GM23338 (cell line): ENCODE data around the gene MLLT3. TPM values are rescaled to one million over a fixed set of nuclear protein-coding genes. Genes with fewer than 3 reads are reported as not detected.

Experiments
- ATAC-seq: fragments of 200-7000 bp; cut with Tn5 transposase; 3 replicates; pipeline ENCODE4 v1.9.1; 2020
- DNase-seq: peaks from one replicate; pipeline ENCODE4 v3.0.0-alpha.2; 2015; ENCODE audit warnings: low spot score
- H2AFZ ChIP-seq: fragments of 200-600 bp; sonication (generic); 2 replicates; pipeline ENCODE4 v1.8.0; 2016; ENCODE audit warnings: antibody characterized with exemption, mild to moderate bottlenecking, moderate library complexity
- H3F3A ChIP-seq: fragments of 200-600 bp; sonication (generic); replicated peaks from 2 replicates; pipeline ENCODE4 v1.8.0; 2017; ENCODE audit warnings: antibody characterized with exemption, mixed run types, low read depth
- H3K27ac ChIP-seq: fragments of 200-600 bp; sonication (generic); 2 replicates; pipeline ENCODE4 v1.6.1; 2016; ENCODE audit warnings: low read depth
- H3K27me3 ChIP-seq: fragments of 200-600 bp; sonication (generic); 2 replicates; pipeline ENCODE4 v1.8.0; 2016; ENCODE audit warnings: mild to moderate bottlenecking, mixed run types, moderate library complexity; ENCODE audit not compliant: insufficient read depth
- H3K36me3 ChIP-seq: fragments of 200-600 bp; sonication (generic); 2 replicates; pipeline ENCODE4 v1.8.0; 2016; ENCODE audit warnings: mild to moderate bottlenecking; ENCODE audit not compliant: insufficient read depth
- H3K4me1 ChIP-seq: fragments of 200-600 bp; sonication (generic); 2 replicates; pipeline ENCODE4 v1.8.0; 2016; ENCODE audit warnings: mild to moderate bottlenecking, moderate library complexity; ENCODE audit not compliant: insufficient read depth
- H3K4me2 ChIP-seq: fragments of 200-600 bp; sonication (generic); 2 replicates; pipeline ENCODE4 v1.7.1; 2017; ENCODE audit warnings: mixed run types
- H3K4me3 ChIP-seq: fragments of 200-600 bp; sonication (generic); 2 replicates; pipeline ENCODE4 v1.6.1; 2016; ENCODE audit warnings: mixed run types
- H3K79me2 ChIP-seq: fragments of 200-600 bp; sonication (generic); replicated peaks from 2 replicates; pipeline ENCODE4 v1.8.0; 2017; ENCODE audit warnings: mild to moderate bottlenecking; ENCODE audit not compliant: insufficient read depth
- H3K9me2 ChIP-seq: fragments of 200-600 bp; sonication (generic); 2 replicates; pipeline ENCODE4 v1.8.0; 2017; ENCODE audit not compliant: insufficient read depth
- H4K20me1 ChIP-seq: fragments of 200-600 bp; sonication (generic); replicated peaks from 2 replicates; pipeline ENCODE4 v1.8.0; 2017; ENCODE audit warnings: mild to moderate bottlenecking; ENCODE audit not compliant: insufficient read depth
- H3K27ac Mint-ChIP-seq: 2 replicates; pipeline ENCODE4 v1.8.0; 2020; ENCODE audit warnings: inconsistent platforms, mild to moderate bottlenecking, moderate library complexity, mixed read lengths
- H3K27me3 Mint-ChIP-seq: 3 replicates; pipeline ENCODE4 v1.8.0; 2022; ENCODE audit warnings: low read depth, mild to moderate bottlenecking, moderate library complexity, mixed read lengths, inconsistent platforms; ENCODE audit not compliant: insufficient read depth, poor library complexity
- H3K36me3 Mint-ChIP-seq: 3 replicates; pipeline ENCODE4 v1.8.0; 2021; ENCODE audit warnings: low read depth, mild to moderate bottlenecking, inconsistent platforms, moderate library complexity, mixed read lengths
- H3K4me1 Mint-ChIP-seq: 3 replicates; pipeline ENCODE4 v1.8.0; 2020; ENCODE audit warnings: mild to moderate bottlenecking, inconsistent platforms, mixed read lengths
- H3K4me3 Mint-ChIP-seq: 3 replicates; pipeline ENCODE4 v1.8.0; 2021; ENCODE audit warnings: moderate library complexity, mild to moderate bottlenecking, inconsistent platforms, mixed read lengths
- H3K9me3 Mint-ChIP-seq: 3 replicates; pipeline ENCODE4 v1.8.0; 2020; ENCODE audit warnings: moderate library complexity, mild to moderate bottlenecking, inconsistent platforms, mixed read lengths
- CREB1 ChIP-seq: fragments of 250-450 bp; sonication (Bioruptor Pico); IDR thresholded peaks from 2 replicates; pipeline ENCODE4 v1.5.0; 2020; ENCODE audit warnings: low read depth, mild to moderate bottlenecking, moderate library complexity
- EZH2 ChIP-seq: fragments of 200-600 bp; sonication (generic); IDR thresholded peaks from one replicate; pipeline ENCODE4 v1.8.0; 2017; ENCODE audit warnings: antibody characterized with exemption, mild to moderate bottlenecking, low read depth; ENCODE audit not compliant: unreplicated experiment
- EZH2phosphoT487 ChIP-seq: fragments of 200-600 bp; sonication (generic); IDR thresholded peaks from one replicate; pipeline ENCODE4 v1.8.1; 2018; ENCODE audit warnings: antibody characterized with exemption; ENCODE audit not compliant: unreplicated experiment
- NANOG ChIP-seq: IDR thresholded peaks from 2 replicates; pipeline ENCODE4 v1.6.1; 2016; ENCODE audit warnings: antibody characterized with exemption, borderline replicate concordance
- STAT1 ChIP-seq: IDR thresholded peaks from one replicate; pipeline ENCODE4 v1.6.1; 2016; ENCODE audit warnings: antibody characterized with exemption; ENCODE audit not compliant: unreplicated experiment
- ZNF114 ChIP-seq: fragments of 250-450 bp; sonication (Bioruptor Pico); IDR thresholded peaks from 2 replicates; pipeline ENCODE4 v1.5.0; 2020; ENCODE audit warnings: mild to moderate bottlenecking, moderate library complexity
- ZNF331 ChIP-seq: fragments of 250-450 bp; sonication (Bioruptor Pico); IDR thresholded peaks from 2 replicates; pipeline ENCODE4 v1.5.0; 2020; ENCODE audit warnings: low read depth, mild to moderate bottlenecking, moderate library complexity
- polyA plus RNA-seq: library from polyadenylated mRNA; unstranded; fragments of >200 nt; fragmentation: Nextera tagmentation; extraction: Ambion mirVana; gene quantifications from 2 replicates; pipeline ENCODE4 v1.2.1, GENCODE V29; 2016
- total RNA-seq: library from RNA; depleted of rRNA; stranded (reverse); fragments of >200 nt; shearing (Covaris generic); gene quantifications from 2 replicates; pipeline ENCODE4 v1.2.3, GENCODE V29; 2014
- TF ChIP-seq, protein P1 (sequence below): IDR thresholded peaks from one replicate; pipeline ENCODE4 v1.6.1; 2018; ENCODE audit warnings: antibody characterized with exemption; ENCODE audit not compliant: unreplicated experiment

Gene MLLT3
- total and polyA plus RNA-seq, 2 experiments from 2014 or later, result 7.5 to 9.5 TPM

GRCh38 chr9:20305452-20305851 lies 316.8 kb downstream of the MLLT3 start:
- no peak overlapping the region for H3K27ac Mint-ChIP-seq
- Histone ChIP-seq H3K4me1 (peaks cover 69% of the 10 kb centered on the region), H3K27ac (no peak overlapping the region), H3F3A (no peaks in the 10 kb centered on the region), H4K20me1 (no peaks in the 10 kb centered on the region), H2AFZ (no peak overlapping the region), H3K4me2 (no peak overlapping the region), H3K79me2 (no peaks in the 10 kb centered on the region), H3K9me2 (peaks cover 10% of the 10 kb centered on the region; the same call in 1 of the 2 replicates), H3K4me3 (no peak overlapping the region), H3K27me3 (no peaks in the 10 kb centered on the region), H3K36me3 (no peaks in the 10 kb centered on the region)
- H3K9me3 Mint-ChIP-seq, result peaks cover 14% of the 10 kb centered on the region; the same call in 2 of the 3 replicates
- peaks cover 15% of the 10 kb centered on the region for H3K36me3 Mint-ChIP-seq
- TF ChIP-seq ZNF331 (CRISPR knock-in tag) (no peak), EZH2phosphoT487 (no peak), ZNF114 (CRISPR knock-in tag) (no peak), CREB1 (CRISPR knock-in tag) (no peak)
- DNase-seq (no peak), ATAC-seq (no peak)
- no peak overlapping the region for H3K4me3 Mint-ChIP-seq
- H3K4me1 Mint-ChIP-seq, result peaks cover 61% of the 10 kb centered on the region
- no peaks in the 10 kb centered on the region for H3K27me3 Mint-ChIP-seq

- no peaks in the 10 kb centered on the region for H3F3A ChIP-seq
- no peaks in the 10 kb centered on the region for H3K79me2 ChIP-seq
- DNase-seq (peak; percentile 30), ATAC-seq (peak; percentile 60)
- Mint-ChIP-seq H3K4me1 (peaks cover 63% of the 10 kb centered on the region), H3K27me3 (no peaks in the 10 kb centered on the region), H3K4me3 (no peak overlapping the region), H3K27ac (peak overlapping the region; percentile 68; the same call in 1 of the 2 replicates), H3K9me3 (peaks cover 14% of the 10 kb centered on the region; the same call in 2 of the 3 replicates), H3K36me3 (peaks cover 19% of the 10 kb centered on the region)
- no peaks in the 10 kb centered on the region for H3K36me3 ChIP-seq
- H3K9me2 ChIP-seq, result 0 out of 2 replicates have a peak, but pooled peaks cover 2% of the 10 kb centered on the region
- peaks cover 70% of the 10 kb centered on the region for H3K4me1 ChIP-seq
- H2AFZ ChIP-seq, result no peak overlapping the region
- no peak for TF ChIP-seq STAT1
- TF ChIP-seq, protein P1, sequence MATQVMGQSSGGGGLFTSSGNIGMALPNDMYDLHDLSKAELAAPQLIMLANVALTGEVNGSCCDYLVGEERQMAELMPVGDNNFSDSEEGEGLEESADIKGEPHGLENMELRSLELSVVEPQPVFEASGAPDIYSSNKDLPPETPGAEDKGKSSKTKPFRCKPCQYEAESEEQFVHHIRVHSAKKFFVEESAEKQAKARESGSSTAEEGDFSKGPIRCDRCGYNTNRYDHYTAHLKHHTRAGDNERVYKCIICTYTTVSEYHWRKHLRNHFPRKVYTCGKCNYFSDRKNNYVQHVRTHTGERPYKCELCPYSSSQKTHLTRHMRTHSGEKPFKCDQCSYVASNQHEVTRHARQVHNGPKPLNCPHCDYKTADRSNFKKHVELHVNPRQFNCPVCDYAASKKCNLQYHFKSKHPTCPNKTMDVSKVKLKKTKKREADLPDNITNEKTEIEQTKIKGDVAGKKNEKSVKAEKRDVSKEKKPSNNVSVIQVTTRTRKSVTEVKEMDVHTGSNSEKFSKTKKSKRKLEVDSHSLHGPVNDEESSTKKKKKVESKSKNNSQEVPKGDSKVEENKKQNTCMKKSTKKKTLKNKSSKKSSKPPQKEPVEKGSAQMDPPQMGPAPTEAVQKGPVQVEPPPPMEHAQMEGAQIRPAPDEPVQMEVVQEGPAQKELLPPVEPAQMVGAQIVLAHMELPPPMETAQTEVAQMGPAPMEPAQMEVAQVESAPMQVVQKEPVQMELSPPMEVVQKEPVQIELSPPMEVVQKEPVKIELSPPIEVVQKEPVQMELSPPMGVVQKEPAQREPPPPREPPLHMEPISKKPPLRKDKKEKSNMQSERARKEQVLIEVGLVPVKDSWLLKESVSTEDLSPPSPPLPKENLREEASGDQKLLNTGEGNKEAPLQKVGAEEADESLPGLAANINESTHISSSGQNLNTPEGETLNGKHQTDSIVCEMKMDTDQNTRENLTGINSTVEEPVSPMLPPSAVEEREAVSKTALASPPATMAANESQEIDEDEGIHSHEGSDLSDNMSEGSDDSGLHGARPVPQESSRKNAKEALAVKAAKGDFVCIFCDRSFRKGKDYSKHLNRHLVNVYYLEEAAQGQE, result no peak
- peak overlapping the region; percentile 56 for H3K27ac ChIP-seq
- H3K27me3 ChIP-seq, result no peaks in the 10 kb centered on the region
- no peaks in the 10 kb centered on the region for H4K20me1 ChIP-seq
- H3K4me2 ChIP-seq, result peak overlapping the region; percentile 63
- peak overlapping the region; percentile 14; the same call in 1 of the 2 replicates for H3K4me3 ChIP-seq
These were observed 318.3 kb downstream of the MLLT3 start for GRCh38 chr9:20303996-20304395.

- H3K4me1 ChIP-seq, result peaks cover 66% of the 10 kb centered on the region
- Mint-ChIP-seq H3K9me3 (peaks cover 14% of the 10 kb centered on the region; the same call in 2 of the 3 replicates), H3K4me1 (peaks cover 56% of the 10 kb centered on the region), H3K36me3 (peaks cover 24% of the 10 kb centered on the region), H3K4me3 (peak overlapping the region; percentile 24; the same call in 1 of the 3 replicates), H3K27me3 (no peaks in the 10 kb centered on the region), H3K27ac (peak overlapping the region; percentile 46)
- peak overlapping the region; percentile 56 for H3K27ac ChIP-seq
- H3K9me2 ChIP-seq, result no peaks in the 10 kb centered on the region
- peak overlapping the region; percentile 63 for H3K4me2 ChIP-seq
- DNase-seq (peak; percentile 57), ATAC-seq (peak; percentile 80)
- no peaks in the 10 kb centered on the region for H3K36me3 ChIP-seq
- no peaks in the 10 kb centered on the region for H3K79me2 ChIP-seq
- peak overlapping the region; percentile 14 for H3K4me3 ChIP-seq
- no peaks in the 10 kb centered on the region for H4K20me1 ChIP-seq
- no peaks in the 10 kb centered on the region for H3F3A ChIP-seq
- H2AFZ ChIP-seq, result no peak overlapping the region
- H3K27me3 ChIP-seq, result no peaks in the 10 kb centered on the region
- TF ChIP-seq NANOG (peak; percentile 55; the same call in 1 of the 2 replicates), EZH2phosphoT487 (no peak), EZH2 (no peak), CREB1 (CRISPR knock-in tag) (no peak)
- TF ChIP-seq, protein P1, result no peak
These were observed 319.2 kb downstream of the MLLT3 start for GRCh38 chr9:20303066-20303465.
